Raji (cell line): Measurements from ENCODE around the gene ANLN.

Experiments
- POLR2A ChIP-seq: IDR thresholded peaks from 2 replicates; pipeline ENCODE4 v1.6.1; 2011; ENCODE audit warnings: low read depth, low read length, control low read depth; ENCODE audit not compliant: insufficient read depth

ANLN gene

GRCh38 chr7:36430881-36431280 is 41.2 kb downstream of the ANLN start:
- TF ChIP-seq POLR2A = no peak

GRCh38 chr7:36438211-36438610 is 48.5 kb downstream of the ANLN start:
- TF ChIP-seq POLR2A = no peak

GRCh38 chr7:36439624-36440023 is 50.0 kb downstream of the ANLN start:
- no peak for TF ChIP-seq POLR2A

GRCh38 chr7:36440880-36441279 is 51.2 kb downstream of the ANLN start:
- TF ChIP-seq POLR2A = no peak

- TF ChIP-seq POLR2A = no peak
Observed at GRCh38 chr7:36441344-36442022, 51.8 kb downstream of the ANLN start.

- no peak for TF ChIP-seq POLR2A
Observed at GRCh38 chr7:36448781-36449379, 59.2 kb downstream of the ANLN start.

GRCh38 chr7:36449685-36450084 is 60.0 kb downstream of the ANLN start:
- TF ChIP-seq POLR2A = no peak

- TF ChIP-seq POLR2A = no peak
Observed at GRCh38 chr7:36453769-36454168, 64.1 kb downstream of the ANLN start.

GRCh38 chr7:36455646-36456045 is 66.0 kb downstream of the ANLN start:
- TF ChIP-seq POLR2A = no peak

- no peak for TF ChIP-seq POLR2A
Observed at GRCh38 chr7:36456138-36456537, 66.5 kb downstream of the ANLN start.

- TF ChIP-seq POLR2A = no peak
Observed at GRCh38 chr7:36456548-36456947, 66.9 kb downstream of the ANLN start.

GRCh38 chr7:36459236-36459960 is 69.7 kb downstream of the ANLN start:
- TF ChIP-seq POLR2A = no peak

- TF ChIP-seq POLR2A = no peak
Observed at GRCh38 chr7:36460811-36461429, 71.3 kb downstream of the ANLN start.

GRCh38 chr7:36462551-36463137 is 73.0 kb downstream of the ANLN start:
- no peak for TF ChIP-seq POLR2A

GRCh38 chr7:36464271-36464670 is 74.6 kb downstream of the ANLN start:
- TF ChIP-seq POLR2A = no peak
